NCI-H446 treated with DMSO at 0.1 percent for 48 hours (cell line): Measurements from ENCODE around the gene NUMB.
"Not testable (repeated sequence)": the region's sequence is repeated elsewhere in the genome, so short reads cannot be mapped to it uniquely, and the experiment has no call there.

Experiments
- DNase-seq: peaks from one replicate; lab custom pipeline; 2025; lab: John Stamatoyannopoulos, UW

NUMB gene

DNA sequence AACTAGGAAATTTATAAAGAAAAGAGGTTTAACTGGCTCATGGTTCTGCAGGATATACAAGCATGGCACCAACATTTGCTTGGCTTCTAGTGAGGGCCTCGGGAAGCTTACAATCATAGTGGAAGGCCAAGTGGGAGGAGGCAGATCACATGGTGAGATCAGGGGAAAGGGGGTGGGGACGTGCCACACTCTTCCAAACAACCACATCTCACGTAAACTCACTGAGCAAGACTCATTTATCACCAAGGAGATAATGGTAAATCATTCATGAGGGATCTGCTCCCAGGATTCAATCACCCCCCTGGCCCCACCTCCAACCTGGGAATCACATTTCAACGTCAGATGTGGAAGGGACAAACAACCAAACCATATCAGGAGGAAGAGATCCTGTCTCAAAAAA, 35.8 kb downstream of the NUMB start:
- DNase-seq = no peak

GRCh38 chr14:73418227-73418626, 40.1 kb downstream of the NUMB start:
- DNase-seq = no peak

DNA sequence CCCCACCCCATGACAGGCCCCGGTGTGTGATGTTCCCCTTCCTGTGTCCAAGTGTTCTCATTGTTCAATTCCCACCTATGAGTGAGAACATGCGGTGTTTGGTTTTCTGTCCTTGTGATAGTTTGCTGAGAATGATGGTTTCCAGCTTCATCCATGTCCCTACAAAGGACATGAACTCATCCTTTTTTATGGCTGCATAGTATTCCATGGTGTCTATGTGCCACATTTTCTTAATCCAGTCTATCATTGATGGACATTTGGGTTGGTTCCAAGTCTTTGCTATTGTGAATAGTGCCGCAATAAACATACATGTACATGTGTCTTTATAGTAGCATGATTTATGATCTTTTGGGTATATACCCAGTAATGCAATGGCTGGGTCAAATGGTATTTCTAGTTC, 52.1 kb downstream of the NUMB start:
- not testable (repeated sequence) for DNase-seq

GRCh38 chr14:73403181-73403752, 55.1 kb downstream of the NUMB start:
- no peak for DNase-seq

DNA sequence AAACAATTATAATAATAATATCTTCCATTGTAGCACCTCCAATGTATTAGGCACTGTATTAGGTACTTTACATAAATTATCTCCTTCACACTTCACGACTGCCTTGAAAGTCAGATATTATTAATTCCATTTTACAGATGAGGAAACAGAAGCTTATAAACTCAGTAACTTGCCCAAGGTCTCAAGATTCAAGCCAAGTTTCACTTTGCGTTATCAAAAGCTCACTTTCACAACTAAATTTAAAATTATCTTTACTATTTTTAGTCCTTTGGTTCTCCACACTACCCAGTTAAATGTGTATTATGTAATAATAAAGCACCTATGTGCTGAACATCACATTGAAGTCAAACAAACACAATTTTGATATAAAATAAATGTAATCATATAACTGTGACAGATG, 55.8 kb downstream of the NUMB start:
- DNase-seq = no peak

- no peak for DNase-seq
Observed at GRCh38 chr14:73397810-73398209, 60.5 kb downstream of the NUMB start.

DNA sequence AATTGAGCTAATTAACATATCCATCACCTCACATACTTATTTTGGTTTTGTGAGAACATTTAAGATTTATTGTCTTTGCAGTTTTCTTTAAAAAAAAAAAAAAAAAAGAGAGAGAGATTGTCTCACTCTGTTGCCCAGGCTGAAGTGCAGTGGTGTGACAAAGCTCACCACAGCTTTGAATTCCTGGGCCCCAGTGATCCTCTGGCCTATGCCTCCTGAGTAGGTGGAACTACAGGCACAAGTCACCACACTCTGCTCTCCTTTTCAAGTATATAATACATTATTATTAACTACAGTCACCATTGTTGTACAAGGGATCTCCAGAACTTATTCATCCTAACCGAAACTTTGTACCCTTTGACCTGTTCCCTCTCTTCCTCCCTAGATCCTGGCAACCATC, 64.0 kb downstream of the NUMB start:
- DNase-seq = no peak

DNA sequence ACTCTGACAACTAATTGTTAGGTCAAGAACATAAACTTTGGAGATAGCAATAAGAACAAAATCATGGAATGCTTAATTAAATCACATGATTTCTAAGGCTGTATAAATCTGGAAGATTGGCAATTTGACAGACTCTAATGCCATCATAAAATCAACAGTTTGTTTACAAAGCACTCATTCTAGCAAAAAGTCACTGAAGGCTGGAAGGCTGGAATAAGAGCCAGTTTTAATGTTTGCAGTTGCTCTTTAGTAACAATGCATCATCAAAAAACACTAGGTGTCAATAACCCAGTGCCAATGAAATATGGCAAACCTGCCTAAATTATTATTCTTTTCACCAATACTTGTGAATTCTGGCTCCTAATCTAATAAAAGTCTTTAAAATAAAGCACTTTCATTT, 65.0 kb downstream of the NUMB start:
- no peak for DNase-seq

GRCh38 chr14:73392329-73393257, 65.8 kb downstream of the NUMB start:
- no peak for DNase-seq

DNA sequence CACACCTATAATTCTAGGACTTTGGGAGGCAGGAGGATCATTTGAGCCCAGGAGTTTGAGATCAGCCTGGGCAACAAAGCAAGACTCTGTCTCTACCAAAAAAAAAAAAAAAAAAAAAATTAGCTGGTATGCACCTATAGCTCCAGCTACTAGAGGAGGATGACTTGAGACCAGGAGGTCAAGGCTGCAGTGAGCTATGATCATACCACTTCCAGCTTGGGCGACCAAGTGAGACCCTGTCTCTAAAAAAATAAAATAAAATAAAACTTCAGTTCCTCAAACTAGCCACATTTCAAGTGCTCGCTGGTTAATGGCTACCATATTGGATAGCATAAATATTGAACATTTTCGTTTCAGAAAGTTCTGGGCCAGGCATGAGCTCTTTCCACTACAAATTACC, 70.5 kb downstream of the NUMB start:
- not testable (repeated sequence) for DNase-seq

GRCh38 chr14:73386342-73386741, 72.0 kb downstream of the NUMB start:
- no peak for DNase-seq

DNA sequence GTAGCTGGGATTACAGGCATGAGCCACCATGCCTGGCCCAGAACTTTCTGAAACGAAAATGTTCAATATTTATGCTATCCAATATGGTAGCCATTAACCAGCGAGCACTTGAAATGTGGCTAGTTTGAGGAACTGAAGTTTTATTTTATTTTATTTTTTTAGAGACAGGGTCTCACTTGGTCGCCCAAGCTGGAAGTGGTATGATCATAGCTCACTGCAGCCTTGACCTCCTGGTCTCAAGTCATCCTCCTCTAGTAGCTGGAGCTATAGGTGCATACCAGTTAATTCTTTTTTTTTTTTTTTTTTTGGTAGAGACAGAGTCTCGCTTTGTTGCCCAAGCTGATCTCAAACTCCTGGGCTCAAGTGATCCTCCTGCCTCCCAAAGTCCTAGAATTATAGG, 73.3 kb downstream of the NUMB start:
- DNase-seq = not testable (repeated sequence)

GRCh38 chr14:73383356-73383755, 75.0 kb downstream of the NUMB start:
- no peak for DNase-seq

GRCh38 chr14:73381380-73382013, 76.8 kb downstream of the NUMB start:
- no peak for DNase-seq

DNA sequence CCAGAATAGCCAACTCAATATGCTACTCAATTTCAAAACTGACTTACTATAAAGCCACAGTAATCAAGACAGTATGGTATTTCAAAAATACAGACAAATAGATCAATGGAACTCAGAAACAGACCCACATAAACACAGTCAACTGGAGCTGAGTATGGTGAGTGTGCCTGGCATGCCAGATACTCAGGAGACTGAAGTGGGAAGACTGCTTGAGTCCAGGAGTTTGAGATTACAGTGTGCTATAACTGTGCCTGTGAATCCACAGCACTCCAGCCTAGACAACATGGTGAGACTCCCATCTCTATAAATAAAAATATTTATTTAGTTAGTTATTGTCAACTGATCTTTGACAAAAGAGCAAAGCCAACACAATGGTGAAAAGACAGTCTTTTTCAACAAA, 81.8 kb downstream of the NUMB start:
- DNase-seq = no peak

GRCh38 chr14:73375861-73376260, 82.5 kb downstream of the NUMB start:
- DNase-seq = no peak

- no peak for DNase-seq
Observed at GRCh38 chr14:73374218-73374617, 84.1 kb downstream of the NUMB start.

- no peak for DNase-seq
Observed at GRCh38 chr14:73372529-73372928, 85.8 kb downstream of the NUMB start.

DNA sequence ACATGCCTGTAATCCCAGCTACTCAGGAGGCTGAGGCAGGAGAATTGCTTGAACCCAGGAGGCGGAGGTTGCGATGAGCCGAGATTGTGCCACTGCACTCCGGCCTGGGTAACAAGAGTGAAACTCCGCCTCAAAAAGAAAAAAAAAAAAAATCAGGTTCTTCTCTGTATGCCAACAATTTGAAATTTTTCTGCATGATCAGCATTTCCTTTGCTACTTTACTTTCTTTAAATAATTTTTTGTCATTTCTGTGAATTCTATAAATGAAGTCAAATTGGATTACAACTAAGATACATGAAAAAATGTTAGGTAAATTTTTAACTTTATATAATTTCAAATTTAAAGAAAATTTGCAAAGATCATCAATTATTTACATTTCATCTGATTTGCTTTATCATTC, 87.8 kb downstream of the NUMB start:
- DNase-seq = no peak

DNA sequence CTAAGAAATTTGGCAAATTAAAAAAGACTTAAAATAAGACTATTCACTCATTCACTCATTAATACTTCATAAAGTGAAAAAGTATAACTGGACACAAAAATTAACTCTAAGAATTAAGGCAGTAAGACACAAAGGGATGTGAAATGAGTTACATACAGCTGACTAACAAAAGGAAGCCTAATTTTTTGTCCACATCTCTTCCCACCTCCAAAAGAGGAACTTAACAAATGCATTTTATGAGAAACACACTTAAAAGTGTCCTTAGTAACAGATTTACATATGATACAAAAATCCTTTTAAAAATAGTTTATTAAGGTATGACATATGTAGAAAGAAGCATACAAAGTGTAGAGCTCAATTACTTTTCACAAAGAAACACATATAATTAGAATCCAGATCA, 88.9 kb downstream of the NUMB start:
- no peak for DNase-seq

DNA sequence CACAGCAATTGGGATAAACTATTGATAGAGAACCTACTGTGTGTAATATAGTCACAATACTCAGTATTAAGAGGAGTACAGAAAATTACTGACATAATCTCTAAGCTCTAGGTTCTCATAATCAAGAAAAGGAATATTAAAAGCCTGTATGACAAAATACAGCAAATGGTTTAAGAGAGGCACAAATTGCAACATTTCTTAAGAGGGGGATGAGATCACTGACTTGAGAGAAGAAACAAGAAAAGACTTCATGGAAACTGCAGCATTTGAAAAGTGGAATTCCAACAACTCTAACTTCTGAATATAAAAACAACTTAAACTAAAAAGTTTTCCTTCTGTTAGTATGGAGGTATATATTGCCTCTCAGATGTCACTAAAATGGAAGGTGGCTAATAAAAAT, 89.7 kb downstream of the NUMB start:
- DNase-seq = no peak

DNA sequence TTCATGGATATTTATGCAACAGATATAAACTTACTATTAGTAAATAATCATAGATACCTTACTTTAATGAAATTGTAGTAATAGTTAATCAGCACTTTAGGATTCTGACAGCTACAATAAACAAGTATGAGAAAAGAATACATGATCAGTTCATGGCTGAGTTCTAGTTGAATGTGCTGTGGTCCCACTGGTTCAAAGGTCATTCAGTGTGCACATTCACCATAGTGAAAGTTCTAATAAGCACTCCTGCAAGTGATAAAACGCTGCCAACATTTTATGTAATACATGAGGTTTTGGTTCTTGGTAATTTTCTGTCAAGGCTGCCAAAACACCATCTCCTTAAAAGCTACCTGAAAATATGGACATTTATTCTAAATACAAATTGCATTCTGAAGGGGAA, 92.6 kb downstream of the NUMB start:
- no peak for DNase-seq

DNA sequence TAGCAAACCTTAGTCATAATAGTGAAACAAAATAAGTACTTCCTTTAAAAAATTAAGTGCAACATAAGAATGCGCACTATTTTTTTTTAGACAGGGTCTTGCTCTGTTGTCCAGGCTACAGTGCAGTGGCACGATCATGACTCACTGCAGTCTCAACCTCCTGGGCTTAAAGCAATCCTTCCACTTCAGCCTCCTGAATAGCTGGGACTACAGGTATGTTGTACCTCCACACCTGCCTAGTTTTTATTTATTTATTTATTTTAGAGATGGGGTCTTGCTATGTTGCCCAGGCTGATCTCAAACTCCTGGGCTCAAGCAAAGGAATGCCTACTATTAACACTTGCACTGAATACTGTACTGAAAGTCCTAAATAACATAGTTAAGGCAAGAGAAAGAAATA, 93.8 kb downstream of the NUMB start:
- no peak for DNase-seq
